GM19463 (cell line): ENCODE results near the gene ADD2.
"Not testable (repeated sequence)": the region's sequence is repeated elsewhere in the genome, so short reads cannot be mapped to it uniquely, and the experiment has no call there.

Experiments used
- ATAC-seq: cut with Tn5 transposase; IDR thresholded peaks from one replicate; pipeline ENCODE4 v1.9.1; 2021; ENCODE audit warnings: mild to moderate bottlenecking, moderate library complexity; ENCODE audit not compliant: unreplicated experiment

ADD2 gene

DNA sequence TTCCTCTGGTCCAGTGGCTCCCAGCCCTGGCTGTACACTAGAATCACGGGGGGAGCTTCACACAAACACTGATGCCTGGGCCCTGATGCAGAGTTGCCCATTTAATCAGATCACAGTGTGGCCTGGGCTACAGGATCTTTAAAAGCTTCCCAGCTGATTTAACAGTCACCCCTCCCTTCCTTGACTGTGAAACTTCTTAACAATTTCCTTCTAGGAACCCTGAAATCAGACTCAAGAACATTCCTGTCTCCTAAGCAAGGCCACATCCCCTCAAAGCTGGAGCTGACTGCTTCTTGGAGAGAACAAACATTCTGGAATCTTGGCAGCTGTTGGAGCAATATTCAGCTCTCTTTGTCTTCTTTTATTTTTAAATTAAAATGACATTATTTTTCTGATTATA, 88.7 kb downstream of the ADD2 start:
- no peak for ATAC-seq

- no peak for ATAC-seq
Measured at GRCh38 chr2:70678576-70679143, 89.3 kb downstream of the ADD2 start.

GRCh38 chr2:70676301-70677035, 91.5 kb downstream of the ADD2 start:
- ATAC-seq, result no peak

DNA sequence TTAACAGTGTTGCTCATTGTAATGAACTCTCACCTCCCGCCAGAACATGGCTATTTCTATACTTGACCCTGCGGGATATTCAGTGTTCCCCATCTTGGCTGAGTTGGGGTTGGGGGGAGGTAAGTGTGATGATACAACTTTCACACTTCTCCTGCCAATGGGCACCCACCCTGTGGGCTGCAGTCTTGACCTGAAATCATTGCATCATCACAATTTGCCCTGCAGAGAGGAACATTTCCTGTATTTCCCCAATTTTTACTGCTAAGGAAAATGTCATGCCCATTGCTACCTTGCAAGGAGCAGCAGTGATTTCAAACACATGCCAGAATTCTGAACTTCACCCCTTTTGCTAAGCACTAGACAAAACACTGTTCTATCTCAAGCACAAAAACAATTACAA, 92.1 kb downstream of the ADD2 start:
- ATAC-seq, result no peak

- ATAC-seq, result no peak
Measured at GRCh38 chr2:70674636-70675430, 93.2 kb downstream of the ADD2 start.

DNA sequence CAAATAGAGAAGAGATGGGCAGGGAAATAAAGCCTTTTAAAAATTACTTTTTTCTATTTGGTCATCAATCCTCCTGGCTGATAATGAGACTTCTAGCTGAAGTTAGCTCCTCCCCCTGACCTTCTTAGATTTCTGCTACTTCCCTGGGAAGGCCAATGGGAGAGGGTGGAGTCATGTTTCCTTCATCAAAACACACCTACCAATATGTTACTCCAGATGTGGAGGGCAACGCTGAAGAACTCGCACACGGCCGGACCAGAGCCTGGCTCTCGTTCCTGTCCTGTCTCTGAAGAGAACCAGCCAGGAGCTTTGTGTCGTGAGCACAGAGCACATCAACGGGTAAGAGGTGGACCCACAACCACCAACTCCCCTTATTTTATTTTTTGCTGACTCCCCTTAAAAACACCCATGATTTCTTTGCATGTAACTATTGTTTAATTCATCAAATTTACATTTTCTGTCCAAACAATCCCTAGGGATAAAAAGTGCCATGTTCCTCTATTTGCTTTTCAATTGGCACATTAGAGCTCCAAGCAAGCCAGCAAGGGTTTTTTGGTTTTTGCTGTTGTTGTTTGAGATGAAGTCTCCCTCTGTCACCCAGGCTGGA, 94.9 kb downstream of the ADD2 start:
- no peak for ATAC-seq

DNA sequence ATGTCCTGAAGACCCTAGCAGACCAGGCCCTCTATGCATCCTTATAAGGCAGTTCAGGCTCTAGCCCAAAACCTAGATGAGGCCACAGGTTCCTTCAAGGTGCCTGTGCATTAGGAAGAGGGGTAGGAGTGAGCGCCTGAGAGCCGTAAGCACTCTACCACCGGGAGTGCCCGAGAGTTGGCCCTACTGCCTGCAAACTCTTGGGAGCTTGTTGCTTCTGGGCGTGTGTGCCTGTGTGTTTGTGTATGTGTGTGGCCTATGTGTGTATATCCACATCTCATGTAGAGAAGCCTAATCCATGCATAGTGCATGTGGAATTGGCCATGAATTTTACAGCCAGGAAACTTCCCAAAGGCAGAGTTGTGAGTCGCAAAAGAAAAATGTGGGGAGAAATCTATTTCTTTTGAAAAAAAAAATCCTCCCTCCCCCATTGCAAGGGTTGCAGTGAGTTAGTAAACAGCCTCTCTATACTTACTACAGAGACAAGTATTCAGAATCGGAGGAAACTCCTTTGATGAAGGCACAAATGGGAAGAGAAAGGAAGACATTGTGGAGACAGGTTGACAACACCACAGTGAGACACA, 96.8 kb downstream of the ADD2 start:
- ATAC-seq, result no peak

- ATAC-seq, result no peak
Measured at GRCh38 chr2:70670626-70671025, 97.4 kb downstream of the ADD2 start.

DNA sequence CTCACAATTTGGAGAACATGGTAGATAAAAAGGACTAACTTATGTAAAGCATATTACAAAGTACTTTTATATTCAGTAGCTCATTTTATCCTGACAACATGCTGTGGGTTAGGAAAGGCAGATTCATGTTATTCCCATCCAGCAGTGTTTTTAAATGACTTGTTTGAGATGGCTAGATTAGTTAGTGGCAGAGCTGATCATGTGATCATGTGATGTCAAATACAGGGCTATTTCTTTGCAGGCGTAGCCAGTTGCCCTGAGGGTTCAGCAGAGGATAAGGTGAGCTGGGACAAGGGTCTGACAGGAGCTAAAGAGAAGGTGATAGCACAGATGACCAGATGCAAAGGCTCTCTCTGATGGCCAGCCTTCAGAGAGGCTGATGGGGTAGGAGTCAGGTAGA, 97.8 kb downstream of the ADD2 start:
- ATAC-seq, result no peak

GRCh38 chr2:70668911-70669310, 99.1 kb downstream of the ADD2 start:
- ATAC-seq, result no peak

GRCh38 chr2:70668432-70668831, 99.6 kb downstream of the ADD2 start:
- no peak for ATAC-seq

DNA sequence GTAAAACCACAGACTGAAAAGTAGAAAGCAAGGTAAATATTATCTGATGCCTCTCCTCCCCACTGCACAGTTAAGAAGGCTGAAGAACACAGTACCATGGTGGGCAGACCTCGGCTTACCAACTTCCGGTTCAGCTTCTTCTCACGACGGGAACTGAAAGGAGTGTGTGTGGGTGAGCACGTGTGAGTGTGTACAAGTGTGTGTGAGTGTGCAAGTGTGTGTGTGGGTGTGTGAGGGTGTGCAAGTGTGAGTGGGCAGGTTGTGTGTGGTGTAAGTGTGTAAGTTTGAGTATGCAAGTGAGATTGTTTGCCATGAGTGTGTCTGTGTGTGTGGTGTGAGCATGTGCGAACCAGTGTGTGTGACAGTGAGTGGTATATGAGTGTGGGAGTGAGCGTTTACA, 103.5 kb downstream of the ADD2 start:
- no peak for ATAC-seq

DNA sequence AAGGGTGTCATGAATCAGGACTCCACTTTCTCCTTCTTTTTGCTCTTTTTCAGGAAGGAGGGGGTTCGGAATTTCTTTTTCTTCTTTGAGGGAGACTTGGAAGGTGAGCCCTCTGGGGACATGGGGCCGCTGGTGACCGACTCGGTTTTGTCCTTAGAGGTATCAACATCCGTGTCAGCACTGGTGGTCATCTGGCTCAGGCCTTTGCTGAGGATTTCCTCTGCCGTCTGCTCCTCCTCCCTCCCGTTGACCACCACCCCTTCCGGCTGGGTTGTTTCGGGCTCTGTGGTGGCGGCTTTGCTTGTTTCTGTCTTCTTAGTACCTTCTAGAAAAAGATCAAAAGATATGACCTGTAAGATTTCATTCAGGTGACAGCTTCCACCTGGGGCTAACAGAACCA, 104.6 kb downstream of the ADD2 start:
- ATAC-seq, result no peak

DNA sequence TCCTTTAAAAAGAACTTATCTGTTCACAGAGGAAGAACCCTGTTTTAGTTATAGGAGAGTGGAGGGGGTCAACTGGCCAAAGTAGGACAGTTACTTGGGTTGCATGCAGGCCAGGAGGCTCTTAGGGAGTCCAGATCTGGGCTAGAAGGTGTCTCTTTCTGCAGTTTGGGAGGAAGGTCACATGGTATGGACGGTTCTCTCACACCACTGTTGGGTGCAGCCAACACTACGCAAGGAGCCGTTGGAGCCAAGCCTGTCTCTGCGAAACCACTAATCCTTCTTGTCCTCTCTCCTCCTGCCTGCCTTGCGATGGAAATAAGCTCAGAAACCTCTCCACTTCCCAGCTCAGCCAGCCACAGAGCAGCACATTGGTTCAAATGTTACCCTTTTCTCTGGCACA, 108.4 kb downstream of the ADD2 start:
- ATAC-seq, result no peak

DNA sequence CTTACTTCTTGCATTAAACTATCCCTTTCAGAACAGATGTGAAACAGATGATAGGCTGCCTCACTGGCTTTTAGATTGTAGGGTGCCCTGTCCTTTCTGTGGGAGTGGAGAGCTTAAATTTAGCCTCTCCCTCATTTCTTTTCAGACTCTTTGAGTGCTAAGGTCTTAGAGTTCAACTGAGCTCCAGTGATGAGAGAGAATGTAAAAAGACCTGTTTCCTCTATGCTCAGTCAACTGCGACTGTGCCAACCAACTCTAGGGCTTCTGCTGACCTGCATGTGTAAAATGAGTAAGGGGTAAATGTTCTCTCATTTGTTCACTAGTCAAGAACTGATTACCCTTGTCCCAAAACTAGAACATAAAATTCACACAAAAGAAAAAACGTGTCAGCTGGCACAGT, 109.5 kb downstream of the ADD2 start:
- ATAC-seq, result no peak

DNA sequence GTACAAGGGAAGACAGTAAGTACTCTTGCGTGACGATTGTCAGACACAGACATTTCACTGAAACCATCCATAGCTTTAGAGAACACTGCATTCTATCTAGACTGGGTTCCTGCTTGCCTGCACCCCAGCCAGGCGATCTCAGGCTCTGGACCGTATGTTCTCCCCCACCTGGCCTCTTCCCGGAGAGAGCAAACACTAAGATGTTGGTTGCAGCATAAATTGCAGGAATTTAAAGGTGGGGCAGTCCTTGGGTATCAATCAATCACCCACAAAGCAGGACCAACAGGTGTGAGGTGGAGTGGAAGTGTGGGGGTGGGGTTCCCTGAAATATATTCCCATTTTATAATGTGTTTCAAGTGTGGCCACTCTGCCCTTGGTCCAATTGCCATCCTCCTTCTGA, 110.8 kb downstream of the ADD2 start:
- no peak for ATAC-seq

DNA sequence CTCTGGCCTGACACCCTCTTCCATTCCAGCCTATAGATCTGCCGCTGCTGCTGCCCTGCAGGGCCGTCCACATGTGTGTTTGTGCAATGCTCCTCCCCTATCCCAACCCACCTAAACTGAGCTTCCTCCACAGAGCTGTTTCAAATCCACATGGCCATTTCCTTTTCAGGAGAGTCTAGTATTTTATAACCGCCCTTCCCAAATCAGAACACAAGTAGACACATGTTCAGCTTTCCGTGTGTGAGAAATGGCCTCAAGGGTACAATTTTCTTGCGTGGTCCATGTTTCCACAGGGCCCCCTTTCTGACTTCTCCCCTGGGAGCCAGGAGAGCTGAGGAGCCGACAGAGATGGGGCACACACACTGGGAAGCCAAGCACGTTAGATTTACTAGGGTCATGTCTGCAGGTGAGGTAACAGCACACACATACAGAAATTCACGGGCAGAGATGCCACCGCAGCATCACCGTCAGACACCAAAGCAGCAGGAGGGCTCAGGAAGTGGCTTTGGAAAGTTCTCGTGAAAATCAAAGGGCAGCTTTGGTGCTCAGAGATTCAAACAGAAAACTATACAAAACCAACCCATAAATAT, 111.5 kb downstream of the ADD2 start:
- no peak for ATAC-seq

DNA sequence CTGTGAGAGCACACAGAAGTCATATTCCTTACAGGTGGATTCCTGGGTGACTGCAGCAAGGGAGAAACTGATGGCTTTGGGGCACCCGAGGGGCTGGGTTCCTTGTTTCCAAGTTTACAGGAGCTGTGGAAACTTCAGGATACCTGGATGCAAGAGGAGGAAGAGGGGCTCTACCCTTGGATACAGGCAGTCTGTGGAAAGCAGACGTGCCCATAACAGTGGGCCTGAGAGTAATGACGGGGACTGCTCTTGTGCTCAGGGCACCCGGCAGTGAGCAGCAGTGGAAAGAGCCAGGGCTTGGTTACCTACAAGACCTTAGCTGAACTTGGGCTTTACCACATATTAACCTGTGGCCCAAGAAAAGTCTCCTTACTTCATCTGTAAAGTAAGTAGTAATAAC, 112.2 kb downstream of the ADD2 start:
- no peak for ATAC-seq

DNA sequence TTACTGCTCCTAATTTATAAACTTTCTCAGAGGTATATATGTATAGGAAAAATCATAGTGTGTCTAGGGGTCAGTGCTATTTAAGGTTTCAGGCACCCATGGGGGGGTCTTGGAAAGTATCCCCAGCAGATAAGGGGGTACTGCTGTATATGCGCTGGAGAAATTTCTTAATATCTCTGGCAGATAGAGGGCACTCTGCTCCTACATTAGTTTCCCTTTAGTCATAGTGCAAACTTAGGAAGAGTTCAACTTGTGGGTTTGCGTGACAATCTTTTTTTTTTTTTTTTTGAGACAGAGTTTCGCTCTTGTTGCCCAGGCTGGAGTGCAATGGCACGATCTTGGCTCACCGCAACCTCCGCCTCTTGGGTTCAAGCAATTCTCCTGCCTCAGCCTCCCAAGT, 112.8 kb downstream of the ADD2 start:
- not testable (repeated sequence) for ATAC-seq

- ATAC-seq, result no peak
Measured at GRCh38 chr2:70651727-70652126, 116.3 kb downstream of the ADD2 start.

DNA sequence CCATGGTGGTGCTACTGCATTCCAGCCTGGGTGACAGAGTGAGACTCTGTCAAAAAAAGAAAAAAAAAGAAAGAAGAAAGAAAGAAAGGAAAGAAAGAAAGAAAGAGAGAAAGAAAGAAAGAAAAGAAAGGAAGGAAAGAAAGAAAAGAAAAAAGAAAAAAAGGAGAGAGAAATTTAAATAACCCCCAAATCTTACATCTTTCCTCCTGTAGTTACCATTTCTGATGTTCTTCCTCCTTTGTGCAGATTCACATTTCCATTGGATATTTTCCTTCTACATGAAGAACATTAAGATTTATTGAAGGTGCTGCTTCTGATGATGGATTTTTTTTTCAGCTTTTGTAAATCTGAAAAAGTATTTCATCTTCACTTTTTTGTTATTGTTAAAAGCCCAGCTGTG, 117.0 kb downstream of the ADD2 start:
- no peak for ATAC-seq
